ENCODE measurements around the gene GXYLT1. TPM values are rescaled to one million over a fixed set of nuclear protein-coding genes. Genes with fewer than 3 reads are reported as not detected.

The GXYLT1 gene, protein sequence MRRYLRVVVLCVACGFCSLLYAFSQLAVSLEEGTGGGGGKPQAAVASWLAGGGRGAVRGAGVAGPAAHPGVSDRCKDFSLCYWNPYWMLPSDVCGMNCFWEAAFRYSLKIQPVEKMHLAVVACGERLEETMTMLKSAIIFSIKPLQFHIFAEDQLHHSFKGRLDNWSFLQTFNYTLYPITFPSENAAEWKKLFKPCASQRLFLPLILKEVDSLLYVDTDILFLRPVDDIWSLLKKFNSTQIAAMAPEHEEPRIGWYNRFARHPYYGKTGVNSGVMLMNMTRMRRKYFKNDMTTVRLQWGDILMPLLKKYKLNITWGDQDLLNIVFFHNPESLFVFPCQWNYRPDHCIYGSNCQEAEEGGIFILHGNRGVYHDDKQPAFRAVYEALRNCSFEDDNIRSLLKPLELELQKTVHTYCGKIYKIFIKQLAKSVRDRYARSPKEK
- polyA plus RNA-seq (2012; rRNA removed) = 5.0 and 5.8 TPM in 2 replicates
- polyA plus RNA-seq (2012; cell fraction: cytosol; rRNA removed) = 7.4 and 8.5 TPM in 2 replicates
- 2.6 and 4.7 TPM in 2 replicates for polyA plus RNA-seq (2012; cell fraction: nucleus; rRNA removed)

DNA sequence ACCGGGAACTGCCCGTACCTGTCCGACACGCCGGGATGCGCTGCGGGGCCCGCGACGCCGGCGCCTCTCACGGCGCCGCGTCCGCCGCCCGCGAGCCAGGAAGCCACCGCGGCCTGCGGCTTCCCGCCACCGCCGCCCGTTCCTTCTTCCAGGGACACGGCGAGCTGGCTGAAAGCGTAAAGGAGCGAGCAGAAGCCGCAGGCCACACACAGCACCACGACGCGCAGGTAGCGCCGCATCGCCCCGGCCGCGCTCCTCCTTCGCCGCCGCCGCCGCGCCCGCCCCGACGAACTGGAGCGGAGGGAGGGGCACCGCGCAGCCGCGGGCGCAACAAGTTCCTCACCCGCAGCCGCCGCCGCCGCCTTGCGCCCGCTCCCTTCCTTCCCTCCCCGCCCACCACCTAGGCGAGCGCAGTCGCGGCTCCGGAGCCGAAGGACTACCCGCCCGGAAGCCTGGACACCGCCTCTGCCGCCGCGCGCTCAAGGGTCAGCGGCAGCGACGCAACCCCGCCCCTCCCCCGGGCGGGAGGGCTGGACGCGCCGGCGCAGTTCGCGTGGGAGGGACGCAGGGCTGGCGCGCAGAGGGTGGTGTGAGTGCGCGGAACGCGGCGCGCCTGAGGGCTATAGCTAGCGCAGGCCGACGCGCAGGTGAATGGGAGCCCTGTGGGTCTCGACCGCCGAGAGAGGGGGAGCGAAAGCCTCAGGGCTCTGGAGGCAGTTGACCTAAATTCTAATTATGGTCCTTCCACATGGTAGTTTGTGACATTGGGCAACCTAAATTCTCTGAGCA, at the start of gene GXYLT1:
Gene GXYLT1 (minus strand): TSS at position 467 of the 789 bp plus-strand sequence. CDS start 228 bp downstream, at position 239.
- H2AFZ ChIP-seq (ENCODE audit: low read depth) = peak within 1 kb of the TSS; percentile 95
- H3K9me3 ChIP-seq = no peaks in the 10 kb centered on the region
- H3K27me3 ChIP-seq (ENCODE audit: insufficient read depth) = no peaks in the 10 kb centered on the region
- CTCF ChIA-PET = interaction anchor here (0.8 to 1.2 kb wide), 4 partner anchors 19 to 339 kb away, joined by 3 to 5 read pairs (median 4); no protein-coding TSS in a partner anchor
- POLR2A ChIA-PET = no interaction called here
- H3K27ac ChIP-seq (ENCODE audit: low read depth in 2 of 2, low read length in 1 of 2) = peak within 1 kb of the TSS; percentile 53 to 79
- H3K4me2 ChIP-seq = peak within 1 kb of the TSS; percentile 84
- peak within 1 kb of the TSS; percentile 74 for H3K9ac ChIP-seq
- peaks cover 4 to 11% of the 10 kb centered on the region in 2 experiments; a peak in 3 of 4 replicates for H3K4me1 ChIP-seq (ENCODE audit: control insufficient read depth in 1 of 2, insufficient read depth in 2 of 2, low read depth in 1 of 2, low read length in 1 of 2)
- H3K9me2 ChIP-seq = no peaks in the 10 kb centered on the region
- peak; percentile 97 for DNase-seq
- peak within 1 kb of the TSS; percentile 74 to 87 for H3K4me3 ChIP-seq (ENCODE audit: low read depth in 2 of 2, low read length in 1 of 2)
- WGBS (ENCODE audit: low lambda C conversion rate) = 1% methylated on average over 28 of the region's 106 CpGs
- peaks cover 14% of the 10 kb centered on the region for H3F3A ChIP-seq (replicated peaks; ENCODE audit: insufficient read depth)
- TF ChIP-seq EZH2phosphoT487 (IDR thresholded peaks at IDR 0.05; ENCODE audit: borderline replicate concordance, low read depth) = no peak
- peak; percentile 67 for TF ChIP-seq CHD2 (IDR thresholded peaks at IDR 0.05; ENCODE audit: low read length, partially characterized antibody)
- TF ChIP-seq MEF2A (IDR thresholded peaks at IDR 0.05; ENCODE audit: borderline replicate concordance, low read depth) = no peak
- peak; percentile 65 for TF ChIP-seq MXI1 (IDR thresholded peaks at IDR 0.05; ENCODE audit: low read depth, low read length)
- TF ChIP-seq POLR2AphosphoS5 (IDR thresholded peaks at IDR 0.05; ENCODE audit: low read depth, low read length) = peak; percentile 50
- TF ChIP-seq TEAD4 (IDR thresholded peaks at IDR 0.05; ENCODE audit: borderline replicate concordance, insufficient read depth) = no peak
- TF ChIP-seq TAF1 (IDR thresholded peaks at IDR 0.05; ENCODE audit: borderline replicate concordance, low read depth, low read length) = peak; percentile 74
- TF ChIP-seq ELF1 (IDR thresholded peaks at IDR 0.05) = 0 out of 2 replicates have a peak, but pooled peaks have one; percentile 37
- no peak for TF ChIP-seq FOSL2 (IDR thresholded peaks at IDR 0.05; ENCODE audit: borderline replicate concordance, low read depth)
- TF ChIP-seq NRF1 (IDR thresholded peaks at IDR 0.05; ENCODE audit: low read depth, low read length) = peak; percentile 69
- TF ChIP-seq, protein P1, sequence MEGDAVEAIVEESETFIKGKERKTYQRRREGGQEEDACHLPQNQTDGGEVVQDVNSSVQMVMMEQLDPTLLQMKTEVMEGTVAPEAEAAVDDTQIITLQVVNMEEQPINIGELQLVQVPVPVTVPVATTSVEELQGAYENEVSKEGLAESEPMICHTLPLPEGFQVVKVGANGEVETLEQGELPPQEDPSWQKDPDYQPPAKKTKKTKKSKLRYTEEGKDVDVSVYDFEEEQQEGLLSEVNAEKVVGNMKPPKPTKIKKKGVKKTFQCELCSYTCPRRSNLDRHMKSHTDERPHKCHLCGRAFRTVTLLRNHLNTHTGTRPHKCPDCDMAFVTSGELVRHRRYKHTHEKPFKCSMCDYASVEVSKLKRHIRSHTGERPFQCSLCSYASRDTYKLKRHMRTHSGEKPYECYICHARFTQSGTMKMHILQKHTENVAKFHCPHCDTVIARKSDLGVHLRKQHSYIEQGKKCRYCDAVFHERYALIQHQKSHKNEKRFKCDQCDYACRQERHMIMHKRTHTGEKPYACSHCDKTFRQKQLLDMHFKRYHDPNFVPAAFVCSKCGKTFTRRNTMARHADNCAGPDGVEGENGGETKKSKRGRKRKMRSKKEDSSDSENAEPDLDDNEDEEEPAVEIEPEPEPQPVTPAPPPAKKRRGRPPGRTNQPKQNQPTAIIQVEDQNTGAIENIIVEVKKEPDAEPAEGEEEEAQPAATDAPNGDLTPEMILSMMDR (IDR thresholded peaks at IDR 0.05) = no peak
- TF ChIP-seq RCOR1 (IDR thresholded peaks at IDR 0.05; ENCODE audit: low read length) = peak; percentile 47; the same call in 1 of the 2 replicates
- no peak for TF ChIP-seq FOXJ3 (CRISPR knock-in tag; IDR thresholded peaks at IDR 0.05)
- TF ChIP-seq, protein P2, sequence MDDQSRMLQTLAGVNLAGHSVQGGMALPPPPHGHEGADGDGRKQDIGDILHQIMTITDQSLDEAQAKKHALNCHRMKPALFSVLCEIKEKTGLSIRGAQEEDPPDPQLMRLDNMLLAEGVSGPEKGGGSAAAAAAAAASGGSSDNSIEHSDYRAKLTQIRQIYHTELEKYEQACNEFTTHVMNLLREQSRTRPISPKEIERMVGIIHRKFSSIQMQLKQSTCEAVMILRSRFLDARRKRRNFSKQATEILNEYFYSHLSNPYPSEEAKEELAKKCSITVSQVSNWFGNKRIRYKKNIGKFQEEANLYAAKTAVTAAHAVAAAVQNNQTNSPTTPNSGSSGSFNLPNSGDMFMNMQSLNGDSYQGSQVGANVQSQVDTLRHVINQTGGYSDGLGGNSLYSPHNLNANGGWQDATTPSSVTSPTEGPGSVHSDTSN (IDR thresholded peaks at IDR 0.05) = 0 out of 2 replicates have a peak, but pooled peaks have one; percentile 12
- H4K20me1 ChIP-seq (ENCODE audit: insufficient read depth) = peaks cover 29% of the 10 kb centered on the region
- no peaks in the 10 kb centered on the region for H3K36me3 ChIP-seq (replicated peaks in 1 of 2; ENCODE audit: control insufficient read depth in 1 of 2, insufficient read depth in 2 of 2, low read length in 1 of 2)
- peaks cover 46% of the 10 kb centered on the region for H3K79me2 ChIP-seq (ENCODE audit: insufficient read depth)
